D341Med (cell line): ENCODE results near the gene MRPL44.

Experiments used
- DNase-seq: peaks from one replicate; pipeline ENCODE4 v3.0.0; 2012; ENCODE audit warnings: low spot score

MRPL44 gene

GRCh38 chr2:223957092-223957851 lies at the start of gene MRPL44:
Gene MRPL44 (plus strand): TSS chr2:223957463. CDS start chr2:223957473, 10 bp downstream.
- peak; percentile 95 for DNase-seq

- no peak for DNase-seq
Observed at GRCh38 chr2:223908304-223908998, 48.8 kb upstream of the MRPL44 start.

GRCh38 chr2:223909001-223909741 lies 48.1 kb upstream of the MRPL44 start:
- no peak for DNase-seq

GRCh38 chr2:223914324-223914723 lies 42.9 kb upstream of the MRPL44 start:
- no peak for DNase-seq

- DNase-seq = no peak
Observed at GRCh38 chr2:223915071-223915470, 42.2 kb upstream of the MRPL44 start.

GRCh38 chr2:223916181-223916920 lies 40.9 kb upstream of the MRPL44 start:
- no peak for DNase-seq

GRCh38 chr2:223918671-223919134 lies 38.6 kb upstream of the MRPL44 start:
- DNase-seq = no peak

GRCh38 chr2:223920109-223920508 lies 37.2 kb upstream of the MRPL44 start:
- no peak for DNase-seq

GRCh38 chr2:223921204-223921603 lies 36.1 kb upstream of the MRPL44 start:
- no peak for DNase-seq

GRCh38 chr2:223922308-223922707 lies 35.0 kb upstream of the MRPL44 start:
- no peak for DNase-seq

GRCh38 chr2:223923976-223924375 lies 33.3 kb upstream of the MRPL44 start:
- DNase-seq = no peak

GRCh38 chr2:223925106-223925505 lies 32.2 kb upstream of the MRPL44 start:
- DNase-seq = no peak

GRCh38 chr2:223928113-223929006 lies 28.9 kb upstream of the MRPL44 start:
- no peak for DNase-seq

- no peak for DNase-seq
Observed at GRCh38 chr2:223929571-223930102, 27.6 kb upstream of the MRPL44 start.

- DNase-seq = no peak
Observed at GRCh38 chr2:223930103-223930976, 26.9 kb upstream of the MRPL44 start.

GRCh38 chr2:223932816-223933800 lies 24.2 kb upstream of the MRPL44 start:
- no peak for DNase-seq

GRCh38 chr2:223934870-223935269 lies 22.4 kb upstream of the MRPL44 start:
- no peak for DNase-seq

- no peak for DNase-seq
Observed at GRCh38 chr2:223935459-223936125, 21.7 kb upstream of the MRPL44 start.
